GM21447 (cell line): ENCODE measurements around the gene XRCC5.

Source experiments
- ATAC-seq: cut with Tn5 transposase; IDR thresholded peaks from one replicate; pipeline ENCODE4 v1.9.1; 2021; ENCODE audit not compliant: unreplicated experiment

XRCC5 gene

GRCh38 chr2:216083464-216084281, 25.5 kb upstream of the XRCC5 start:
- ATAC-seq = no peak

- no peak for ATAC-seq
These were observed 24.6 kb upstream of the XRCC5 start for GRCh38 chr2:216084547-216084946.

- ATAC-seq = no peak
These were observed 22.8 kb upstream of the XRCC5 start for GRCh38 chr2:216086207-216086893.

GRCh38 chr2:216090369-216090786, 18.8 kb upstream of the XRCC5 start:
- peak; percentile 82 for ATAC-seq

GRCh38 chr2:216092646-216093045, 16.5 kb upstream of the XRCC5 start:
- ATAC-seq = no peak

GRCh38 chr2:216094701-216095100, 14.4 kb upstream of the XRCC5 start:
- no peak for ATAC-seq

- no peak for ATAC-seq
These were observed 10.5 kb upstream of the XRCC5 start for GRCh38 chr2:216098421-216099334.

- no peak for ATAC-seq
These were observed 8.0 kb upstream of the XRCC5 start for GRCh38 chr2:216101109-216101508.

GRCh38 chr2:216103213-216103612, 5.9 kb upstream of the XRCC5 start:
- no peak for ATAC-seq

GRCh38 chr2:216104691-216105090, 4.5 kb upstream of the XRCC5 start:
- no peak for ATAC-seq

GRCh38 chr2:216107320-216107719, 1.8 kb upstream of the XRCC5 start:
- ATAC-seq = no peak

GRCh38 chr2:216107760-216108159, 1.4 kb upstream of the XRCC5 start:
- ATAC-seq = no peak

GRCh38 chr2:216108310-216108966, 710 bp upstream of the XRCC5 start:
- ATAC-seq = no peak

- no peak for ATAC-seq
These were observed 940 bp downstream of the XRCC5 start for GRCh38 chr2:216109962-216110614.

- ATAC-seq = no peak
These were observed 1.5 kb downstream of the XRCC5 start for GRCh38 chr2:216110620-216111019.

GRCh38 chr2:216111122-216111521, 2.0 kb downstream of the XRCC5 start:
- ATAC-seq = no peak

GRCh38 chr2:216112926-216113325, 3.8 kb downstream of the XRCC5 start:
- no peak for ATAC-seq

GRCh38 chr2:216113572-216113971, 4.4 kb downstream of the XRCC5 start:
- peak; percentile 65 for ATAC-seq

GRCh38 chr2:216114382-216114713, 5.2 kb downstream of the XRCC5 start:
- peak; percentile 1 for ATAC-seq

GRCh38 chr2:216114714-216115531, 5.8 kb downstream of the XRCC5 start:
- peak; percentile 48 for ATAC-seq
